DMS 273 (cell line): Measurements from ENCODE around the gene DPEP1.
A peak's percentile ranks its signal among the peaks of the same experiment; 100 is the strongest.
"Not testable (repeated sequence)": the region's sequence is repeated elsewhere in the genome, so short reads cannot be mapped to it uniquely, and the experiment has no call there.

Experiments
- DNase-seq: peaks from one replicate; lab custom pipeline; 2025; ENCODE audit not compliant: unreplicated experiment; lab: John Stamatoyannopoulos, UW

The DPEP1 gene

GRCh38 chr16:89577055-89577759 is 36.2 kb upstream of the DPEP1 start:
- no peak for DNase-seq

GRCh38 chr16:89579351-89579750 is 34.1 kb upstream of the DPEP1 start:
- DNase-seq: no peak

GRCh38 chr16:89581045-89581695 is 32.3 kb upstream of the DPEP1 start:
- no peak for DNase-seq

- no peak for DNase-seq
Measured at GRCh38 chr16:89581861-89582563, 31.4 kb upstream of the DPEP1 start.

GRCh38 chr16:89582614-89583196 is 30.7 kb upstream of the DPEP1 start:
- no peak for DNase-seq

- DNase-seq: no peak
Measured at GRCh38 chr16:89583197-89583894, 30.1 kb upstream of the DPEP1 start.

- no peak for DNase-seq
Measured at GRCh38 chr16:89583895-89584644, 29.4 kb upstream of the DPEP1 start.

GRCh38 chr16:89584768-89585549 is 28.5 kb upstream of the DPEP1 start:
- DNase-seq: no peak

GRCh38 chr16:89586218-89586617 is 27.2 kb upstream of the DPEP1 start:
- no peak for DNase-seq

- no peak for DNase-seq
Measured at GRCh38 chr16:89586853-89587252, 26.6 kb upstream of the DPEP1 start.

GRCh38 chr16:89587676-89588075 is 25.8 kb upstream of the DPEP1 start:
- not testable (repeated sequence) for DNase-seq

- DNase-seq: no peak
Measured at GRCh38 chr16:89588413-89589109, 24.9 kb upstream of the DPEP1 start.

GRCh38 chr16:89589241-89589926 is 24.1 kb upstream of the DPEP1 start:
- no peak for DNase-seq

- DNase-seq: no peak
Measured at GRCh38 chr16:89593841-89594240, 19.6 kb upstream of the DPEP1 start.

- DNase-seq: no peak
Measured at GRCh38 chr16:89595330-89596060, 17.9 kb upstream of the DPEP1 start.

- no peak for DNase-seq
Measured at GRCh38 chr16:89596061-89596689, 17.3 kb upstream of the DPEP1 start.

- DNase-seq: peak; percentile 42
Measured at GRCh38 chr16:89596957-89597649, 16.3 kb upstream of the DPEP1 start.
